GM12874 (cell line): Measurements from ENCODE around the gene USP7.

Experiments used
- TF ChIP-seq, protein P1 (sequence below): IDR thresholded peaks from 2 replicates; pipeline ENCODE4 v1.5.1; 2011; ENCODE audit warnings: low read depth, mild to moderate bottlenecking, control low read depth, low read length, moderate library complexity; ENCODE audit not compliant: insufficient read depth

The USP7 gene

DNA sequence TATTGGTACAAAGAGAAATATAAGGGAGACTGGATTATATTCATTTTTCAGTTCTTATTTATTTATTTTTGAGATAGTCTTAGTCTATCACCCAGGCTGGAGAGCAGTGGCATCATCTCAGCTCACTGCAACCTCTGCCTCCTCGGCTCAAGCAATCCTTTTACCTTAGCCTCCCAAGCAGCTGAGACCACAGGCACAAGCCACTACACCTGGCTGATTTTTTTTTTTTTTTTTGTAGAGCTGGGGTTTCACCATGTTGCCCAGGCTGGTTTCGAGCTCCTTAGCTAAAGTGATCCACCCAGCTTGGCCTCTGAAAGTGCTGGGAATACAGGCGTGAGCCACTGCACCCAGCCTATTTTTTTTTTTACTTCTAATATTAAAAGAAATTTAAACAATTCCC lies 40.1 kb upstream of the USP7 start:
- TF ChIP-seq, protein P1, sequence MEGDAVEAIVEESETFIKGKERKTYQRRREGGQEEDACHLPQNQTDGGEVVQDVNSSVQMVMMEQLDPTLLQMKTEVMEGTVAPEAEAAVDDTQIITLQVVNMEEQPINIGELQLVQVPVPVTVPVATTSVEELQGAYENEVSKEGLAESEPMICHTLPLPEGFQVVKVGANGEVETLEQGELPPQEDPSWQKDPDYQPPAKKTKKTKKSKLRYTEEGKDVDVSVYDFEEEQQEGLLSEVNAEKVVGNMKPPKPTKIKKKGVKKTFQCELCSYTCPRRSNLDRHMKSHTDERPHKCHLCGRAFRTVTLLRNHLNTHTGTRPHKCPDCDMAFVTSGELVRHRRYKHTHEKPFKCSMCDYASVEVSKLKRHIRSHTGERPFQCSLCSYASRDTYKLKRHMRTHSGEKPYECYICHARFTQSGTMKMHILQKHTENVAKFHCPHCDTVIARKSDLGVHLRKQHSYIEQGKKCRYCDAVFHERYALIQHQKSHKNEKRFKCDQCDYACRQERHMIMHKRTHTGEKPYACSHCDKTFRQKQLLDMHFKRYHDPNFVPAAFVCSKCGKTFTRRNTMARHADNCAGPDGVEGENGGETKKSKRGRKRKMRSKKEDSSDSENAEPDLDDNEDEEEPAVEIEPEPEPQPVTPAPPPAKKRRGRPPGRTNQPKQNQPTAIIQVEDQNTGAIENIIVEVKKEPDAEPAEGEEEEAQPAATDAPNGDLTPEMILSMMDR, result no peak

GRCh38 chr16:9003322-9003721 lies 39.6 kb upstream of the USP7 start:
- TF ChIP-seq, protein P1, result no peak

- TF ChIP-seq, protein P1, result no peak
Measured at GRCh38 chr16:9002042-9002441, 38.3 kb upstream of the USP7 start.

DNA sequence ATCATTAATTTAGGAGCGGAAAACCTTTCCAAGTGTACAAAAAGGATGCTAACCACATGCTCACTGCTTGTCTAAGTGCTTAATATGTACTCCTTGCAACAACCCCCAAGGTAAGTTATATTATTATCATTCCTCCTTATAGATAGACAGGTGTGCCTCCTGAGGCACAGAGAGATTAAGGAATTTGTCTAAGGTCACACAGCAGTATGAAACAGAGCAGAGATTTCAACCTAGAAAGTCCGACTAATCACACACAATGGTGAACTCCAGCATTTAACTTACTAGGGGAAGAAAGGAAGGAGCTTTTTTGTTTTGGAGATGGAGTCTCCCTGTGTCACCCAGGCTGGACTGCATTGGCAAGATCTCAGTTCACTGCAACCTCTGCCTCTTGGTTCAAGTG lies 37.0 kb upstream of the USP7 start:
- TF ChIP-seq, protein P1, result no peak

GRCh38 chr16:8999800-9000199 lies 36.1 kb upstream of the USP7 start:
- TF ChIP-seq, protein P1, result no peak

DNA sequence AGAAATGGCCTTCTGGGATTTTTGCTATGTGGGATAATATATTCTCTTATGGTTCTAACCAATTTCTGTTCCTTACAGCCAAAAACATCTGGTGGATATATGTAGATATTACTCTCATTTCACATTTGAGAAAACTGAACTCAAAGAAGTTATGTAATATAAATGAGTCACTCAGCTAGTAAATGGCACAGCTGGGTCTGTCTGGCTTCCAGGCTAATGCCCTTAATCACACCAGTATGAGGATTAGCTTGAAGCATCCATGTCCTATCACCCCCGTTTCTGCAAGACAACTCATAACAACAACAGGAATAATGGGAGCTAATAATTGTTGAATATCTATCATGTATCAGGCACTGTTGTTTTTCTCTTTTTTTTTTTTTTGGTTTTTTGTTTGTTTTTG lies 34.4 kb upstream of the USP7 start:
- TF ChIP-seq, protein P1, result no peak

- TF ChIP-seq, protein P1, result no peak
Measured at GRCh38 chr16:8996891-8997290, 33.2 kb upstream of the USP7 start.

GRCh38 chr16:8990445-8990844 lies 26.7 kb upstream of the USP7 start:
- TF ChIP-seq, protein P1, result no peak
